ENCODE measurements around the gene NCK2. TPM values are rescaled to one million over a fixed set of nuclear protein-coding genes. Genes with fewer than 3 reads are reported as not detected.

NCK2 gene
- total and polyA plus RNA-seq, 2 of the 13 experiments (the other 11 are each of a cell fraction or from before 2014, with no cell fraction given), result 14.8 to 23.5 TPM

- Histone ChIP-seq H3K9me3 (ENCODE audit: low read length) (no peaks in the 10 kb centered on the region), H3K9ac (ENCODE audit: insufficient read depth, low read depth, low read length) (no peak overlapping the region), H3K4me2 (ENCODE audit: low read depth, low read length) (no peak overlapping the region), H3K79me2 (ENCODE audit: insufficient read depth, low read length) (peaks cover 4% of the 10 kb centered on the region), H3K4me3 (replicated peaks in 1 of 3; ENCODE audit: insufficient read depth in 1 of 3, low read depth in 2 of 3, low read length in 3 of 3) (no peak overlapping the region), H4K20me1 (ENCODE audit: insufficient read depth, low read length) (no peaks in the 10 kb centered on the region), H2AFZ (ENCODE audit: low read length) (no peak overlapping the region), H3K27me3 (ENCODE audit: control insufficient read depth in 1 of 2, insufficient read depth in 2 of 2, low read length in 2 of 2) (no peaks in the 10 kb centered on the region), H3K4me1 (ENCODE audit: insufficient read depth, low read length) (peaks cover 42% of the 10 kb centered on the region), H3K27ac (ENCODE audit: extremely low read length, insufficient read depth, low read length) (no peak overlapping the region), H3K36me3 (replicated peaks in 1 of 2; ENCODE audit: control insufficient read depth in 1 of 2, insufficient read depth in 2 of 2, low read length in 2 of 2) (peaks cover 0 to 9% of the 10 kb centered on the region in 2 experiments; a peak in 2 of 5 replicates)
- in situ Hi-C loops (cut with HindIII; ENCODE audit: extremely low pct_ligation_motif_present, low pct_unique_long_range_greater_than_20kb), result no loop called here
- ATAC-seq (no peak), FAIRE-seq (no peak), DNase-seq (ENCODE audit: low spot score) (peak; percentile 17)
- no TSS peak for BruUV-seq (replicated peaks)
- ChIA-PET CTCF (ENCODE audit: low intra/inter-chr PET ratio, low total read pairs) (no interaction called here), POLR2A (interaction anchor here (1.6 kb wide), 1 partner anchor 98 kb away, joined by 4 read pairs; no protein-coding TSS in a partner anchor)
- intact Hi-C loops (cut with micrococcal nuclease; ENCODE audit: unreplicated experiment), result loop anchor here (5.0 kb wide), 2 partner anchors 73 to 97 kb away; no protein-coding TSS in a partner anchor
- WGBS (ENCODE audit: low lambda C conversion rate), result 69% methylated on average over 6 of the region's 6 CpGs
- TF ChIP-seq ZNF275 (CRISPR knock-in tag; IDR thresholded peaks at IDR 0.05; ENCODE audit: borderline replicate concordance), result no peak
- TF ChIP-seq ZNF251 (CRISPR knock-in tag; IDR thresholded peaks at IDR 0.05), result no peak
- TF ChIP-seq NFIB (CRISPR knock-in tag; IDR thresholded peaks at IDR 0.05; ENCODE audit: borderline replicate concordance), result no peak
- TF ChIP-seq ZNF768 (CRISPR knock-in tag; IDR thresholded peaks at IDR 0.05), result no peak
- no peak for TF ChIP-seq ZNF234 (CRISPR knock-in tag; conservative IDR thresholded peaks at IDR 0.05)
- no peak for TF ChIP-seq CHCHD3 (CRISPR knock-in tag; IDR thresholded peaks at IDR 0.05)
- TF ChIP-seq NCOR1 (IDR thresholded peaks at IDR 0.05; ENCODE audit: borderline replicate concordance, low read length), result no peak
- no peak for TF ChIP-seq ZNF33A (CRISPR knock-in tag; IDR thresholded peaks at IDR 0.05; ENCODE audit: borderline replicate concordance)
- TF ChIP-seq ZNF34 (CRISPR knock-in tag; IDR thresholded peaks at IDR 0.05; ENCODE audit: borderline replicate concordance), result no peak
- no peak for TF ChIP-seq FOXA1 (IDR thresholded peaks at IDR 0.05)
- peak; percentile 55 for TF ChIP-seq FOXA1 (CRISPR knock-in tag; IDR thresholded peaks at IDR 0.05)
- TF ChIP-seq GMEB1 (CRISPR knock-in tag; IDR thresholded peaks at IDR 0.05; ENCODE audit: borderline replicate concordance), result no peak
- no peak for TF ChIP-seq ATM (IDR thresholded peaks at IDR 0.05; ENCODE audit: borderline replicate concordance)
- no peak for TF ChIP-seq ZC3H4 (CRISPR knock-in tag; IDR thresholded peaks at IDR 0.05; ENCODE audit: borderline replicate concordance)
- TF ChIP-seq HNF4A (CRISPR knock-in tag; IDR thresholded peaks at IDR 0.05), result no peak
- peak; percentile 33; the same call in 1 of the 2 replicates for TF ChIP-seq FOXA3 (CRISPR knock-in tag; IDR thresholded peaks at IDR 0.05)
- peak; percentile 78; the same call in 1 of the 2 replicates for TF ChIP-seq HOMEZ (CRISPR knock-in tag; IDR thresholded peaks at IDR 0.05; ENCODE audit: low read depth)
- no peak for TF ChIP-seq ZNF260 (CRISPR knock-in tag; IDR thresholded peaks at IDR 0.05; ENCODE audit: borderline replicate concordance, low read depth)
- TF ChIP-seq HCFC1 (IDR thresholded peaks at IDR 0.05; ENCODE audit: low read depth, low read length), result no peak
- TF ChIP-seq ZFP41 (CRISPR knock-in tag; IDR thresholded peaks at IDR 0.05; ENCODE audit: borderline replicate concordance), result no peak
Measured at GRCh38 chr2:105820691-105821090, 76.0 kb downstream of the NCK2 start.

All from HepG2 (cell line).